GM23338 (cell line): ENCODE data around the gene FERMT3. TPM values are rescaled to one million over a fixed set of nuclear protein-coding genes. Genes with fewer than 3 reads are reported as not detected.

Experiments
- ATAC-seq: fragments of 200-7000 bp; cut with Tn5 transposase; 3 replicates; pipeline ENCODE4 v1.9.1; 2020
- DNase-seq: peaks from one replicate; pipeline ENCODE4 v3.0.0-alpha.2; 2015; ENCODE audit warnings: low spot score
- H2AFZ ChIP-seq: fragments of 200-600 bp; sonication (generic); 2 replicates; pipeline ENCODE4 v1.8.0; 2016; ENCODE audit warnings: antibody characterized with exemption, mild to moderate bottlenecking, moderate library complexity
- H3F3A ChIP-seq: fragments of 200-600 bp; sonication (generic); replicated peaks from 2 replicates; pipeline ENCODE4 v1.8.0; 2017; ENCODE audit warnings: antibody characterized with exemption, mixed run types, low read depth
- H3K27ac ChIP-seq: fragments of 200-600 bp; sonication (generic); 2 replicates; pipeline ENCODE4 v1.6.1; 2016; ENCODE audit warnings: low read depth
- H3K27me3 ChIP-seq: fragments of 200-600 bp; sonication (generic); 2 replicates; pipeline ENCODE4 v1.8.0; 2016; ENCODE audit warnings: mild to moderate bottlenecking, mixed run types, moderate library complexity; ENCODE audit not compliant: insufficient read depth
- H3K36me3 ChIP-seq: fragments of 200-600 bp; sonication (generic); 2 replicates; pipeline ENCODE4 v1.8.0; 2016; ENCODE audit warnings: mild to moderate bottlenecking; ENCODE audit not compliant: insufficient read depth
- H3K4me1 ChIP-seq: fragments of 200-600 bp; sonication (generic); 2 replicates; pipeline ENCODE4 v1.8.0; 2016; ENCODE audit warnings: mild to moderate bottlenecking, moderate library complexity; ENCODE audit not compliant: insufficient read depth
- H3K4me2 ChIP-seq: fragments of 200-600 bp; sonication (generic); 2 replicates; pipeline ENCODE4 v1.7.1; 2017; ENCODE audit warnings: mixed run types
- H3K4me3 ChIP-seq: fragments of 200-600 bp; sonication (generic); 2 replicates; pipeline ENCODE4 v1.6.1; 2016; ENCODE audit warnings: mixed run types
- H3K79me2 ChIP-seq: fragments of 200-600 bp; sonication (generic); replicated peaks from 2 replicates; pipeline ENCODE4 v1.8.0; 2017; ENCODE audit warnings: mild to moderate bottlenecking; ENCODE audit not compliant: insufficient read depth
- H3K9me2 ChIP-seq: fragments of 200-600 bp; sonication (generic); 2 replicates; pipeline ENCODE4 v1.8.0; 2017; ENCODE audit not compliant: insufficient read depth
- H4K20me1 ChIP-seq: fragments of 200-600 bp; sonication (generic); replicated peaks from 2 replicates; pipeline ENCODE4 v1.8.0; 2017; ENCODE audit warnings: mild to moderate bottlenecking; ENCODE audit not compliant: insufficient read depth
- H3K27ac Mint-ChIP-seq: 2 replicates; pipeline ENCODE4 v1.8.0; 2020; ENCODE audit warnings: inconsistent platforms, mild to moderate bottlenecking, moderate library complexity, mixed read lengths
- H3K27me3 Mint-ChIP-seq: 3 replicates; pipeline ENCODE4 v1.8.0; 2022; ENCODE audit warnings: low read depth, mild to moderate bottlenecking, moderate library complexity, mixed read lengths, inconsistent platforms; ENCODE audit not compliant: insufficient read depth, poor library complexity
- H3K36me3 Mint-ChIP-seq: 3 replicates; pipeline ENCODE4 v1.8.0; 2021; ENCODE audit warnings: low read depth, mild to moderate bottlenecking, inconsistent platforms, moderate library complexity, mixed read lengths
- H3K4me1 Mint-ChIP-seq: 3 replicates; pipeline ENCODE4 v1.8.0; 2020; ENCODE audit warnings: mild to moderate bottlenecking, inconsistent platforms, mixed read lengths
- H3K4me3 Mint-ChIP-seq: 3 replicates; pipeline ENCODE4 v1.8.0; 2021; ENCODE audit warnings: moderate library complexity, mild to moderate bottlenecking, inconsistent platforms, mixed read lengths
- H3K9me3 Mint-ChIP-seq: 3 replicates; pipeline ENCODE4 v1.8.0; 2020; ENCODE audit warnings: moderate library complexity, mild to moderate bottlenecking, inconsistent platforms, mixed read lengths
- CREB1 ChIP-seq: fragments of 250-450 bp; sonication (Bioruptor Pico); IDR thresholded peaks from 2 replicates; pipeline ENCODE4 v1.5.0; 2020; ENCODE audit warnings: low read depth, mild to moderate bottlenecking, moderate library complexity
- EZH2 ChIP-seq: fragments of 200-600 bp; sonication (generic); IDR thresholded peaks from one replicate; pipeline ENCODE4 v1.8.0; 2017; ENCODE audit warnings: antibody characterized with exemption, mild to moderate bottlenecking, low read depth; ENCODE audit not compliant: unreplicated experiment
- EZH2phosphoT487 ChIP-seq: fragments of 200-600 bp; sonication (generic); IDR thresholded peaks from one replicate; pipeline ENCODE4 v1.8.1; 2018; ENCODE audit warnings: antibody characterized with exemption; ENCODE audit not compliant: unreplicated experiment
- JUNB ChIP-seq: IDR thresholded peaks from one replicate; pipeline ENCODE4 v1.6.1; 2016; ENCODE audit warnings: antibody characterized with exemption; ENCODE audit not compliant: unreplicated experiment
- NANOG ChIP-seq: IDR thresholded peaks from 2 replicates; pipeline ENCODE4 v1.6.1; 2016; ENCODE audit warnings: antibody characterized with exemption, borderline replicate concordance
- POLR2AphosphoS5 ChIP-seq: IDR thresholded peaks from 2 replicates; pipeline ENCODE4 v1.6.1; 2016; ENCODE audit warnings: antibody characterized with exemption, low read depth
- REST ChIP-seq: IDR thresholded peaks from one replicate; pipeline ENCODE4 v1.6.1; 2018; ENCODE audit warnings: antibody characterized with exemption; ENCODE audit not compliant: unreplicated experiment
- STAT1 ChIP-seq: IDR thresholded peaks from one replicate; pipeline ENCODE4 v1.6.1; 2016; ENCODE audit warnings: antibody characterized with exemption; ENCODE audit not compliant: unreplicated experiment
- ZNF114 ChIP-seq: fragments of 250-450 bp; sonication (Bioruptor Pico); IDR thresholded peaks from 2 replicates; pipeline ENCODE4 v1.5.0; 2020; ENCODE audit warnings: mild to moderate bottlenecking, moderate library complexity
- ZNF331 ChIP-seq: fragments of 250-450 bp; sonication (Bioruptor Pico); IDR thresholded peaks from 2 replicates; pipeline ENCODE4 v1.5.0; 2020; ENCODE audit warnings: low read depth, mild to moderate bottlenecking, moderate library complexity
- polyA plus RNA-seq: library from polyadenylated mRNA; unstranded; fragments of >200 nt; fragmentation: Nextera tagmentation; extraction: Ambion mirVana; gene quantifications from 2 replicates; pipeline ENCODE4 v1.2.1, GENCODE V29; 2016
- total RNA-seq: library from RNA; depleted of rRNA; stranded (reverse); fragments of >200 nt; shearing (Covaris generic); gene quantifications from 2 replicates; pipeline ENCODE4 v1.2.3, GENCODE V29; 2014
- TF ChIP-seq, protein P1 (sequence below), 2 experiments: fragments of 200-600 bp in 1 of 2; sonication (generic) in 1 of 2; conservative IDR thresholded peaks; 2 replicates each; pipeline versions ENCODE4 v1.5.1 to v1.6.1; 2016 to 2017; ENCODE audit warnings: antibody characterized with exemption in 2 of 2, low read depth in 2 of 2, mild to moderate bottlenecking in 2 of 2, moderate library complexity in 1 of 2
- TF ChIP-seq, protein P2 (sequence below): fragments of 250-450 bp; sonication (Bioruptor Pico); IDR thresholded peaks from 2 replicates; pipeline ENCODE4 v1.5.0; 2020; ENCODE audit warnings: mild to moderate bottlenecking, moderate library complexity
- TF ChIP-seq, protein P3 (sequence below): IDR thresholded peaks from 2 replicates; pipeline ENCODE4 v1.6.1; 2016; ENCODE audit warnings: antibody characterized with exemption

Gene FERMT3
- total and polyA plus RNA-seq, 2 experiments from 2014 or later: 1.5 to 1.6 TPM

GRCh38 chr11:64218628-64219353 is 12.3 kb downstream of the FERMT3 start:
- H2AFZ ChIP-seq: no peak overlapping the region
- H3K4me1 ChIP-seq: no peaks in the 10 kb centered on the region
- 0 out of 2 replicates have a peak, but pooled peaks cover 3% of the 10 kb centered on the region for H3F3A ChIP-seq
- no peak overlapping the region for H3K27ac ChIP-seq
- H3K4me3 ChIP-seq: no peak overlapping the region
- no peak overlapping the region for H3K4me3 Mint-ChIP-seq
- H3K4me1 Mint-ChIP-seq: peaks cover 4% of the 10 kb centered on the region; the same call in 1 of the 3 replicates
- no peaks in the 10 kb centered on the region for H3K79me2 ChIP-seq
- no peak overlapping the region for H3K27ac Mint-ChIP-seq
- no peaks in the 10 kb centered on the region for H3K9me2 ChIP-seq
- H3K9me3 Mint-ChIP-seq: no peaks in the 10 kb centered on the region
- no peak for ATAC-seq
- peaks cover 4% of the 10 kb centered on the region; the same call in 1 of the 2 replicates for H3K36me3 ChIP-seq
- TF ChIP-seq REST: no peak
- TF ChIP-seq CREB1: no peak
- TF ChIP-seq ZNF114 (CRISPR knock-in tag): no peak
- TF ChIP-seq EZH2phosphoT487: no peak
- no peak for TF ChIP-seq EZH2
- TF ChIP-seq STAT1: no peak
- TF ChIP-seq, protein P1, sequence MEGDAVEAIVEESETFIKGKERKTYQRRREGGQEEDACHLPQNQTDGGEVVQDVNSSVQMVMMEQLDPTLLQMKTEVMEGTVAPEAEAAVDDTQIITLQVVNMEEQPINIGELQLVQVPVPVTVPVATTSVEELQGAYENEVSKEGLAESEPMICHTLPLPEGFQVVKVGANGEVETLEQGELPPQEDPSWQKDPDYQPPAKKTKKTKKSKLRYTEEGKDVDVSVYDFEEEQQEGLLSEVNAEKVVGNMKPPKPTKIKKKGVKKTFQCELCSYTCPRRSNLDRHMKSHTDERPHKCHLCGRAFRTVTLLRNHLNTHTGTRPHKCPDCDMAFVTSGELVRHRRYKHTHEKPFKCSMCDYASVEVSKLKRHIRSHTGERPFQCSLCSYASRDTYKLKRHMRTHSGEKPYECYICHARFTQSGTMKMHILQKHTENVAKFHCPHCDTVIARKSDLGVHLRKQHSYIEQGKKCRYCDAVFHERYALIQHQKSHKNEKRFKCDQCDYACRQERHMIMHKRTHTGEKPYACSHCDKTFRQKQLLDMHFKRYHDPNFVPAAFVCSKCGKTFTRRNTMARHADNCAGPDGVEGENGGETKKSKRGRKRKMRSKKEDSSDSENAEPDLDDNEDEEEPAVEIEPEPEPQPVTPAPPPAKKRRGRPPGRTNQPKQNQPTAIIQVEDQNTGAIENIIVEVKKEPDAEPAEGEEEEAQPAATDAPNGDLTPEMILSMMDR (conservative IDR thresholded peaks at IDR 0.05; ENCODE audit: low read depth in 2 of 2): no peak
- TF ChIP-seq ZNF331 (CRISPR knock-in tag): no peak
- TF ChIP-seq JUNB: no peak
- TF ChIP-seq, protein P2, sequence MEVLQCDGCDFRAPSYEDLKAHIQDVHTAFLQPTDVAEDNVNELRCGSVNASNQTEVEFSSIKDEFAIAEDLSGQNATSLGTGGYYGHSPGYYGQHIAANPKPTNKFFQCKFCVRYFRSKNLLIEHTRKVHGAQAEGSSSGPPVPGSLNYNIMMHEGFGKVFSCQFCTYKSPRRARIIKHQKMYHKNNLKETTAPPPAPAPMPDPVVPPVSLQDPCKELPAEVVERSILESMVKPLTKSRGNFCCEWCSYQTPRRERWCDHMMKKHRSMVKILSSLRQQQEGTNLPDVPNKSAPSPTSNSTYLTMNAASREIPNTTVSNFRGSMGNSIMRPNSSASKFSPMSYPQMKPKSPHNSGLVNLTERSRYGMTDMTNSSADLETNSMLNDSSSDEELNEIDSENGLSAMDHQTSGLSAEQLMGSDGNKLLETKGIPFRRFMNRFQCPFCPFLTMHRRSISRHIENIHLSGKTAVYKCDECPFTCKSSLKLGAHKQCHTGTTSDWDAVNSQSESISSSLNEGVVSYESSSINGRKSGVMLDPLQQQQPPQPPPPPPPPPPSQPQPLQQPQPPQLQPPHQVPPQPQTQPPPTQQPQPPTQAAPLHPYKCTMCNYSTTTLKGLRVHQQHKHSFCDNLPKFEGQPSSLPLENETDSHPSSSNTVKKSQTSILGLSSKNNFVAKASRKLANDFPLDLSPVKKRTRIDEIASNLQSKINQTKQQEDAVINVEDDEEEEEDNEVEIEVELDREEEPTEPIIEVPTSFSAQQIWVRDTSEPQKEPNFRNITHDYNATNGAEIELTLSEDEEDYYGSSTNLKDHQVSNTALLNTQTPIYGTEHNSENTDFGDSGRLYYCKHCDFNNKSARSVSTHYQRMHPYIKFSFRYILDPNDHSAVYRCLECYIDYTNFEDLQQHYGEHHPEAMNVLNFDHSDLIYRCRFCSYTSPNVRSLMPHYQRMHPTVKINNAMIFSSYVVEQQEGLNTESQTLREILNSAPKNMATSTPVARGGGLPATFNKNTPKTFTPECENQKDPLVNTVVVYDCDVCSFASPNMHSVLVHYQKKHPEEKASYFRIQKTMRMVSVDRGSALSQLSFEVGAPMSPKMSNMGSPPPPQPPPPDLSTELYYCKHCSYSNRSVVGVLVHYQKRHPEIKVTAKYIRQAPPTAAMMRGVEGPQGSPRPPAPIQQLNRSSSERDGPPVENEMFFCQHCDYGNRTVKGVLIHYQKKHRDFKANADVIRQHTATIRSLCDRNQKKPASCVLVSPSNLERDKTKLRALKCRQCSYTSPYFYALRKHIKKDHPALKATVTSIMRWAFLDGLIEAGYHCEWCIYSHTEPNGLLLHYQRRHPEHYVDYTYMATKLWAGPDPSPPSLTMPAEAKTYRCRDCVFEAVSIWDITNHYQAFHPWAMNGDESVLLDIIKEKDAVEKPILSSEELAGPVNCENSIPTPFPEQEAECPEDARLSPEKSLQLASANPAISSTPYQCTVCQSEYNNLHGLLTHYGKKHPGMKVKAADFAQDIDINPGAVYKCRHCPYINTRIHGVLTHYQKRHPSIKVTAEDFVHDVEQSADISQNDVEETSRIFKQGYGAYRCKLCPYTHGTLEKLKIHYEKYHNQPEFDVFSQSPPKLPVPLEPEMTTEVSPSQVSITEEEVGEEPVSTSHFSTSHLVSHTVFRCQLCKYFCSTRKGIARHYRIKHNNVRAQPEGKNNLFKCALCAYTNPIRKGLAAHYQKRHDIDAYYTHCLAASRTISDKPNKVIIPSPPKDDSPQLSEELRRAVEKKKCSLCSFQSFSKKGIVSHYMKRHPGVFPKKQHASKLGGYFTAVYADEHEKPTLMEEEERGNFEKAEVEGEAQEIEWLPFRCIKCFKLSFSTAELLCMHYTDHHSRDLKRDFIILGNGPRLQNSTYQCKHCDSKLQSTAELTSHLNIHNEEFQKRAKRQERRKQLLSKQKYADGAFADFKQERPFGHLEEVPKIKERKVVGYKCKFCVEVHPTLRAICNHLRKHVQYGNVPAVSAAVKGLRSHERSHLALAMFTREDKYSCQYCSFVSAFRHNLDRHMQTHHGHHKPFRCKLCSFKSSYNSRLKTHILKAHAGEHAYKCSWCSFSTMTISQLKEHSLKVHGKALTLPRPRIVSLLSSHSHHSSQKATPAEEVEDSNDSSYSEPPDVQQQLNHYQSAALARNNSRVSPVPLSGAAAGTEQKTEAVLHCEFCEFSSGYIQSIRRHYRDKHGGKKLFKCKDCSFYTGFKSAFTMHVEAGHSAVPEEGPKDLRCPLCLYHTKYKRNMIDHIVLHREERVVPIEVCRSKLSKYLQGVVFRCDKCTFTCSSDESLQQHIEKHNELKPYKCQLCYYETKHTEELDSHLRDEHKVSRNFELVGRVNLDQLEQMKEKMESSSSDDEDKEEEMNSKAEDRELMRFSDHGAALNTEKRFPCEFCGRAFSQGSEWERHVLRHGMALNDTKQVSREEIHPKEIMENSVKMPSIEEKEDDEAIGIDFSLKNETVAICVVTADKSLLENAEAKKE (CRISPR knock-in tag): no peak
- no peak for TF ChIP-seq POLR2AphosphoS5
- no peak for TF ChIP-seq NANOG
- TF ChIP-seq, protein P3, sequence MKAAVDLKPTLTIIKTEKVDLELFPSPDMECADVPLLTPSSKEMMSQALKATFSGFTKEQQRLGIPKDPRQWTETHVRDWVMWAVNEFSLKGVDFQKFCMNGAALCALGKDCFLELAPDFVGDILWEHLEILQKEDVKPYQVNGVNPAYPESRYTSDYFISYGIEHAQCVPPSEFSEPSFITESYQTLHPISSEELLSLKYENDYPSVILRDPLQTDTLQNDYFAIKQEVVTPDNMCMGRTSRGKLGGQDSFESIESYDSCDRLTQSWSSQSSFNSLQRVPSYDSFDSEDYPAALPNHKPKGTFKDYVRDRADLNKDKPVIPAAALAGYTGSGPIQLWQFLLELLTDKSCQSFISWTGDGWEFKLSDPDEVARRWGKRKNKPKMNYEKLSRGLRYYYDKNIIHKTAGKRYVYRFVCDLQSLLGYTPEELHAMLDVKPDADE: no peak
- no peaks in the 10 kb centered on the region for H4K20me1 ChIP-seq
- no peak overlapping the region for H3K4me2 ChIP-seq
- peaks cover 5% of the 10 kb centered on the region for H3K27me3 Mint-ChIP-seq
- peaks cover 13% of the 10 kb centered on the region; the same call in 2 of the 3 replicates for H3K36me3 Mint-ChIP-seq
- no peaks in the 10 kb centered on the region for H3K27me3 ChIP-seq
- no peak for DNase-seq
